ENCODE results near the gene TET1.
"Not testable (repeated sequence)": the region's sequence is repeated elsewhere in the genome, so short reads cannot be mapped to it uniquely, and the experiment has no call there.

Gene TET1

DNA sequence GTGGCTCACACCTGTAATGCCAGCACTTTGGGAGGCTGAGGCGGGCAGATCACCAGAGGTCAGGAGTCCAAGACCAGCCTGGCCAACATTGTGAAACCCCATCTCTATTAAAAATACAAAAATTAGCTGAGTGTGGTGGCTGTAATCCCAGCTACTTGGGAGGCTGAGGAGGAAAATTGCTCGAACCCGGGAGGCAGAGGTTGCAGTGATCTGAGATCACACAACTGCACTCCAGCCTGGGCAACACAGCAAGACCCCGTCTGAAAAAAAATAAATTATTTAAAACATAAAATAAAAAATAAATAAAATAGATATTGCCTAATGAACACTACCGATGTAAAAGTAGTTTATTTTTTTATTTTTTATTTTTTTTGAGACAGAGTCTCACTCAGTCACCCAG lies 83.4 kb downstream of the TET1 start:
- H3K27me3 ChIP-seq (ENCODE audit: control insufficient read depth in 1 of 2, insufficient read depth in 2 of 2, low read length in 2 of 2); H3K36me3 ChIP-seq (ENCODE audit: control insufficient read depth in 2 of 2, insufficient read depth in 2 of 2, low read length in 2 of 2); H3K4me1 ChIP-seq (ENCODE audit: control insufficient read depth, insufficient read depth, low read length); H3K9ac ChIP-seq (ENCODE audit: low read length in 2 of 2); H3K4me3 ChIP-seq (ENCODE audit: low read length in 2 of 2); H3K9me3 ChIP-seq (ENCODE audit: control insufficient read depth in 2 of 2, low read length in 2 of 2); H3K27ac ChIP-seq (ENCODE audit: low read length): not testable (repeated sequence)

DNA sequence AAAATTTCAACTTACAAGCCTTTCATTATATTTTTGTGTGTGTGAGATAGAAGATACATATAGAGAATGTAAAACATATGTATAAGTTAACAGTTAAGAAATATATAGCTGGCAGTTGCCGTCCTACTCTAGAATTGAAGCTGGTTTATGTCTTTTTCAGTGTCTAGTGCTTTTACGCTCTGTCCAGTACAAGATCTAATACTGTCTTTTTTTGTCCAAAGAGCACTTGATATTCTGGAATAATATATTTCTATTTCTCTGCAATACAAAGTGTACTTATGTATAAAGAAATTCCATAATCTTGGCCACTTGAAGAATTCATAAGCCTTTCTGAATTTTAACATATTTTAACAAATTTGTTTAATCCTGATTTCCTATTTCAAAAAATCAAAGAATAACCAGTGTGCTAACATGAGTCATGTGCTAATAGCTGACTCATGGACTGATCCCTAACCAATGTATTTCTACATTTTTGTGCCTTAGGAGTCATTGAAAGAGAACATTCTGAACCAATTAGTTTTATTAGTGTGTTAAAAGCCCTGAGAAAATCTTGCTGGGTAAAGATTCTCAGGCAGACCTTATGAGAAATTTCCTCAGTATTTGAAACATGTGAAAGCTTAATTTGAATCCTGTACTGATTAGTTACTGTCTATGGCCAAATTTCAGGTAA lies 87.7 kb downstream of the TET1 start:
- Histone ChIP-seq H3K36me3 (ENCODE audit: control insufficient read depth in 2 of 2, insufficient read depth in 2 of 2, low read length in 2 of 2) (peaks cover 0 to 2% of the 10 kb centered on the region in 2 donors), H3K4me1 (ENCODE audit: control insufficient read depth, insufficient read depth, low read length) (no peaks in the 10 kb centered on the region), H3K4me3 (ENCODE audit: low read length in 2 of 2) (no peak overlapping the region), H3K27ac (ENCODE audit: low read length) (no peak overlapping the region), H3K9me3 (ENCODE audit: control insufficient read depth in 2 of 2, low read length in 2 of 2) (no peaks in the 10 kb centered on the region), H3K27me3 (ENCODE audit: control insufficient read depth in 1 of 2, insufficient read depth in 2 of 2, low read length in 2 of 2) (no peaks in the 10 kb centered on the region), H3K9ac (ENCODE audit: low read length in 2 of 2) (no peak overlapping the region)

DNA sequence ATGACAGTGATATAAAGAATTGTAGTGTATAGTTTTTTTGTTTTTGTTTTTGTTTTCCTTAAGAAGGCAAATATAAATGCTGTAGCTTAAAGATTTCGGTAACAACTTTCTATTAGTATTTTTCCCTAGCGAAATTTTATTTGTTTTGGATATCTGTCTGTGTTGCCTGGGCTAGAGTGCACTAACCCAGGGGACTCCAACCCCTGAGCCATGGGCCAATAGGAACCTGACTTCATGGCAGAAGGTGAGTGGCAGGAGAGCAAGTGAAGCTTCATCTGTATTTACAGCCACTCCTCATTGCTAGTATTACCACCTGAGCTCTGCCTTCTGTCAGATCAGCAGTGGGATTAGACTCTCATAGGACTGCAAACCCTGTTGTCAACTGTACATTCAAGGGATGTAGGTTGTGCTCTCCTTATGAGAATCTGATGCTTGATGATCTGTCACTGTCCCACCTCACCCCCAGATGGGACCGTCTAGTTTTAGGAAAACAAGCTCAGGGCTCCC lies 95.5 kb downstream of the TET1 start:
- no peak overlapping the region for H3K27ac ChIP-seq (ENCODE audit: low read length)
- no peak overlapping the region for H3K4me3 ChIP-seq (ENCODE audit: low read length in 2 of 2)

GRCh38 chr10:68665841-68666240 lies 105.7 kb downstream of the TET1 start:
- no peak overlapping the region for H3K4me3 ChIP-seq (ENCODE audit: low read length in 2 of 2)
- H3K27me3 ChIP-seq (ENCODE audit: control insufficient read depth in 1 of 2, insufficient read depth in 2 of 2, low read length in 2 of 2) = no peaks in the 10 kb centered on the region
- no peak overlapping the region for H3K27ac ChIP-seq (ENCODE audit: low read length)
- H3K9me3 ChIP-seq (ENCODE audit: control insufficient read depth in 2 of 2, low read length in 2 of 2) = no peaks in the 10 kb centered on the region
- H3K9ac ChIP-seq (ENCODE audit: low read length in 2 of 2) = no peak overlapping the region
- no peaks in the 10 kb centered on the region for H3K4me1 ChIP-seq (ENCODE audit: control insufficient read depth, insufficient read depth, low read length)
- no peaks in the 10 kb centered on the region for H3K36me3 ChIP-seq (ENCODE audit: control insufficient read depth in 2 of 2, insufficient read depth in 2 of 2, low read length in 2 of 2)

More for the DNA sequence above, 95.5 kb downstream of the TET1 start:
- Histone ChIP-seq H3K36me3 (ENCODE audit: control insufficient read depth in 2 of 2, insufficient read depth in 2 of 2, low read length in 2 of 2) (peaks cover 0 to 3% of the 10 kb centered on the region in 2 donors), H3K27me3 (ENCODE audit: control insufficient read depth in 1 of 2, insufficient read depth in 2 of 2, low read length in 2 of 2) (no peaks in the 10 kb centered on the region), H3K9me3 (ENCODE audit: control insufficient read depth in 2 of 2, low read length in 2 of 2) (no peaks in the 10 kb centered on the region), H3K9ac (ENCODE audit: low read length in 2 of 2) (no peak overlapping the region), H3K4me1 (ENCODE audit: control insufficient read depth, insufficient read depth, low read length) (no peaks in the 10 kb centered on the region)

GRCh38 chr10:68666280-68666760 lies 106.2 kb downstream of the TET1 start:
- H3K9me3 ChIP-seq (ENCODE audit: control insufficient read depth in 2 of 2, low read length in 2 of 2) = no peaks in the 10 kb centered on the region
- H3K27ac ChIP-seq (ENCODE audit: low read length) = no peak overlapping the region
- H3K4me1 ChIP-seq (ENCODE audit: control insufficient read depth, insufficient read depth, low read length) = no peaks in the 10 kb centered on the region
- no peaks in the 10 kb centered on the region for H3K27me3 ChIP-seq (ENCODE audit: control insufficient read depth in 1 of 2, insufficient read depth in 2 of 2, low read length in 2 of 2)
- no peaks in the 10 kb centered on the region for H3K36me3 ChIP-seq (ENCODE audit: control insufficient read depth in 2 of 2, insufficient read depth in 2 of 2, low read length in 2 of 2)
- H3K9ac ChIP-seq (ENCODE audit: low read length in 2 of 2) = no peak overlapping the region
- no peak overlapping the region for H3K4me3 ChIP-seq (ENCODE audit: low read length in 2 of 2)

- Histone ChIP-seq H3K9ac (ENCODE audit: low read length in 2 of 2) (no peak overlapping the region), H3K4me1 (ENCODE audit: control insufficient read depth, insufficient read depth, low read length) (no peaks in the 10 kb centered on the region), H3K4me3 (ENCODE audit: low read length in 2 of 2) (no peak overlapping the region), H3K9me3 (ENCODE audit: control insufficient read depth in 2 of 2, low read length in 2 of 2) (no peaks in the 10 kb centered on the region), H3K27ac (ENCODE audit: low read length) (no peak overlapping the region), H3K27me3 (ENCODE audit: control insufficient read depth in 1 of 2, insufficient read depth in 2 of 2, low read length in 2 of 2) (no peaks in the 10 kb centered on the region), H3K36me3 (ENCODE audit: control insufficient read depth in 2 of 2, insufficient read depth in 2 of 2, low read length in 2 of 2) (no peaks in the 10 kb centered on the region)
These were observed 108.1 kb downstream of the TET1 start for GRCh38 chr10:68668231-68668630.

GRCh38 chr10:68668972-68669371 lies 108.8 kb downstream of the TET1 start:
- no peak overlapping the region for H3K9ac ChIP-seq (ENCODE audit: low read length in 2 of 2)
- H3K36me3 ChIP-seq (ENCODE audit: control insufficient read depth in 2 of 2, insufficient read depth in 2 of 2, low read length in 2 of 2) = no peaks in the 10 kb centered on the region
- no peak overlapping the region for H3K4me3 ChIP-seq (ENCODE audit: low read length in 2 of 2)
- no peaks in the 10 kb centered on the region for H3K27me3 ChIP-seq (ENCODE audit: control insufficient read depth in 1 of 2, insufficient read depth in 2 of 2, low read length in 2 of 2)
- H3K4me1 ChIP-seq (ENCODE audit: control insufficient read depth, insufficient read depth, low read length) = no peaks in the 10 kb centered on the region
- no peaks in the 10 kb centered on the region for H3K9me3 ChIP-seq (ENCODE audit: control insufficient read depth in 2 of 2, low read length in 2 of 2)
- H3K27ac ChIP-seq (ENCODE audit: low read length) = no peak overlapping the region

DNA sequence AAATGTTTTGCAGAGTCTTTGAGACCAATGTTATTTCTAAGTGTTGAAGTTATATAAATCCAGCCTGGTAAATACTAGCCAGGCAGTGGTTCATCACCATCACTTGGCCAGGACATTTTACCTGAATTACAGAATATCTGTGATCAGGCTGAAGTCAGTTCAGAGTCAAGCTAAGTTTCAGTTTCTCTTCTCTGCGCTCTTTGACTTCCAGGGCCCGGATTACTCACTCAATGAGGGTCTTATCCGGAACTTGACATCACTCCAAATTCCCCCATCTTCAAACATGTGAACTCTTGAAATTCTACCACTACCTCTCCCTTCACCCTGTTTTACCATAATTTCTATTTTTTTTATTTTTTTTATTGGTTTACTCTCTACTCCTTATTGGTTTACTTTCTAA lies 124.3 kb downstream of the TET1 start:
- no peaks in the 10 kb centered on the region for H3K27me3 ChIP-seq (ENCODE audit: control insufficient read depth in 1 of 2, insufficient read depth in 2 of 2, low read length in 2 of 2)
- H3K4me3 ChIP-seq (ENCODE audit: low read length in 2 of 2) = no peak overlapping the region
- H3K9ac ChIP-seq (ENCODE audit: low read length in 2 of 2) = no peak overlapping the region
- no peaks in the 10 kb centered on the region for H3K9me3 ChIP-seq (ENCODE audit: control insufficient read depth in 2 of 2, low read length in 2 of 2)
- no peak overlapping the region for H3K27ac ChIP-seq (ENCODE audit: low read length)
- no peaks in the 10 kb centered on the region for H3K4me1 ChIP-seq (ENCODE audit: control insufficient read depth, insufficient read depth, low read length)
- peaks cover 6 to 17% of the 10 kb centered on the region in 2 donors for H3K36me3 ChIP-seq (ENCODE audit: control insufficient read depth in 2 of 2, insufficient read depth in 2 of 2, low read length in 2 of 2)

DNA sequence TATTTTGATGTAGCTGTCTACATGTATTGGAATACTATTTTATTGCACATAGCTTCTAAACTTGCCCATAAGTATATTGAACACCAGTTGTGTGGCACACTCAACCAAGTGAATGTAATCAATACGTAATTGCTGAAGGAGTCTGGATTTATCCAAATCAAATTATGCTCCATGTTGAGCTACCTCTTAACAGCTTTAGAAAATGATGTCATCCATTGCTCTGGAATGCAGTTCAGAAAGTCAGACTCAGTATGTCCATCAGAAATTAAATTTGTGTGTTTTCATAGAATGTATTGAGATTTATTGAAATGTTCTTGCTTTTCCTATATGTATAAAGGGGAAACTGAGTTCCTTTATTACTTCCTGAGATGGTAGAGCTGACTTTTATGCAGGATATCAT lies 135.9 kb downstream of the TET1 start:
- no peak overlapping the region for H3K4me3 ChIP-seq (ENCODE audit: low read length in 2 of 2)
- no peaks in the 10 kb centered on the region for H3K9me3 ChIP-seq (ENCODE audit: control insufficient read depth in 2 of 2, low read length in 2 of 2)
- no peak overlapping the region for H3K9ac ChIP-seq (ENCODE audit: low read length in 2 of 2)
- no peak overlapping the region for H3K27ac ChIP-seq (ENCODE audit: low read length)
- peaks cover 6 to 7% of the 10 kb centered on the region in 2 donors for H3K36me3 ChIP-seq (ENCODE audit: control insufficient read depth in 2 of 2, insufficient read depth in 2 of 2, low read length in 2 of 2)
- no peaks in the 10 kb centered on the region for H3K4me1 ChIP-seq (ENCODE audit: control insufficient read depth, insufficient read depth, low read length)
- no peaks in the 10 kb centered on the region for H3K27me3 ChIP-seq (ENCODE audit: control insufficient read depth in 1 of 2, insufficient read depth in 2 of 2, low read length in 2 of 2)

GRCh38 chr10:68697106-68697505 lies 137.0 kb downstream of the TET1 start:
- no peaks in the 10 kb centered on the region for H3K27me3 ChIP-seq (ENCODE audit: control insufficient read depth in 1 of 2, insufficient read depth in 2 of 2, low read length in 2 of 2)

DNA sequence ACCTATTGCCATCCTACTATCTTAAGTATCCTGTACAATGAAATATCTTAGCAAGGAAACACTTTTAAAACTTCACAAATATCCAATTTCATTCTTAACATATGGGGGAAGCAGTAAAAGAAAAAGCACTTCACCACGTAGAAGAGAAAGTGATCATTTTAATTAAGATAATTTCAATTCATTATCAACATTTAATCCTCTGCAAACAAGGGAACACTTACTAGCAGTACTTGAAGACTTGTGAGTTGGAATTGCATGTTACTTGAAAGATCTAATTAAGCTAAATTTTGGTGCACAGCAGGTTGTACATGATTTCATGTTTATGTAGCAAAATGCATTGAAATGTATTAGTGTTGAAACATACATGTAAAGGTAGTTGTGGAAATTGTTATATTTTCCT lies 140.1 kb downstream of the TET1 start:
- no peaks in the 10 kb centered on the region for H3K27me3 ChIP-seq (ENCODE audit: control insufficient read depth in 1 of 2, insufficient read depth in 2 of 2, low read length in 2 of 2)
- H3K27ac ChIP-seq (ENCODE audit: low read length) = no peak overlapping the region
- H3K9me3 ChIP-seq (ENCODE audit: control insufficient read depth in 2 of 2, low read length in 2 of 2) = no peaks in the 10 kb centered on the region
- no peaks in the 10 kb centered on the region for H3K4me1 ChIP-seq (ENCODE audit: control insufficient read depth, insufficient read depth, low read length)
- no peak overlapping the region for H3K4me3 ChIP-seq (ENCODE audit: low read length in 2 of 2)
- no peak overlapping the region for H3K9ac ChIP-seq (ENCODE audit: low read length in 2 of 2)
- H3K36me3 ChIP-seq (ENCODE audit: control insufficient read depth in 2 of 2, insufficient read depth in 2 of 2, low read length in 2 of 2) = no peaks in the 10 kb centered on the region

More at GRCh38 chr10:68697106-68697505, 137.0 kb downstream of the TET1 start:
- no peaks in the 10 kb centered on the region for H3K9me3 ChIP-seq (ENCODE audit: control insufficient read depth in 2 of 2, low read length in 2 of 2)
- no peak overlapping the region for H3K4me3 ChIP-seq (ENCODE audit: low read length in 2 of 2)
- no peaks in the 10 kb centered on the region for H3K36me3 ChIP-seq (ENCODE audit: control insufficient read depth in 2 of 2, insufficient read depth in 2 of 2, low read length in 2 of 2)
- no peaks in the 10 kb centered on the region for H3K4me1 ChIP-seq (ENCODE audit: control insufficient read depth, insufficient read depth, low read length)
- no peak overlapping the region for H3K9ac ChIP-seq (ENCODE audit: low read length in 2 of 2)
- H3K27ac ChIP-seq (ENCODE audit: low read length) = no peak overlapping the region
